PC-3 (cell line): ENCODE results near the gene PACS1. TPM values are rescaled to one million over a fixed set of nuclear protein-coding genes. Genes with fewer than 3 reads are reported as not detected.

Experiments
- ATAC-seq: fragments of 200-7000 bp; cut with Tn5 transposase; 2 replicates; pipeline ENCODE4 v1.9.1; 2020; ENCODE audit warnings: mild to moderate bottlenecking, moderate library complexity
- BruUV-seq: library from RNA; stranded (reverse); fragments of 400-500 nt; replicated peaks from 2 replicates; lab custom pipeline; 2021; lab: Mats Ljungman, UMichigan
- CTCF ChIA-PET: fragments of 300-600 bp; sonication (Branson Sonifier 250); formaldehyde crosslinking; loops from one replicate; lab custom pipeline; 2022; ENCODE audit warnings: antibody characterized with exemption; lab: Charles Lee
- POLR2A ChIA-PET: fragments of 300-600 bp; sonication (Branson Sonifier 250); formaldehyde crosslinking; loops from one replicate; lab custom pipeline; 2022; ENCODE audit warnings: antibody characterized with exemption; ENCODE audit not compliant: unreplicated experiment; lab: Charles Lee
- DNase-seq: peaks from one replicate; pipeline ENCODE4 v3.0.0-alpha.2; 2015
- H2AFZ ChIP-seq: fragments of 300-600 bp; sonication (generic); 2 replicates; pipeline ENCODE4 v1.6.0; 2016; ENCODE audit warnings: antibody characterized with exemption, low read length
- H3F3A ChIP-seq: fragments of 300-600 bp; sonication (generic); one replicate; pipeline ENCODE4 v1.6.0; 2017; ENCODE audit warnings: antibody characterized with exemption, low read length, control low read depth, mild to moderate bottlenecking; ENCODE audit not compliant: unreplicated experiment
- H3K27ac ChIP-seq: fragments of 300-600 bp; sonication (generic); 2 replicates; pipeline ENCODE4 v1.5.1; 2016; ENCODE audit warnings: mild to moderate bottlenecking, low read length
- H3K27me3 ChIP-seq: fragments of 300-600 bp; sonication (generic); 2 replicates; pipeline ENCODE4 v1.6.1; 2016; ENCODE audit warnings: low read length, mixed read lengths
- H3K36me3 ChIP-seq: fragments of 300-600 bp; sonication (generic); 2 replicates; pipeline ENCODE4 v1.6.1; 2016; ENCODE audit warnings: low read depth, mixed run types, low read length, mixed read lengths
- H3K4me1 ChIP-seq: fragments of 300-600 bp; sonication (generic); 2 replicates; pipeline ENCODE4 v1.5.1; 2016; ENCODE audit warnings: low read length; ENCODE audit not compliant: insufficient read depth
- H3K4me2 ChIP-seq: fragments of 300-600 bp; sonication (generic); 2 replicates; pipeline ENCODE4 v1.6.0; 2016; ENCODE audit warnings: low read length
- H3K4me3 ChIP-seq: fragments of 300-600 bp; sonication (generic); 2 replicates; pipeline ENCODE4 v1.5.1; 2016; ENCODE audit warnings: mild to moderate bottlenecking, low read length, mixed read lengths
- H3K79me2 ChIP-seq: fragments of 300-600 bp; sonication (generic); 2 replicates; pipeline ENCODE4 v1.6.1; 2017; ENCODE audit warnings: low read length, mixed read lengths
- H3K9ac ChIP-seq: fragments of 300-600 bp; sonication (generic); 2 replicates; pipeline ENCODE4 v1.6.0; 2016; ENCODE audit warnings: mild to moderate bottlenecking, low read length
- H3K9me2 ChIP-seq: fragments of 300-600 bp; sonication (generic); replicated peaks from 2 replicates; pipeline ENCODE4 v1.6.1; 2016; ENCODE audit warnings: mixed run types, low read length, mixed read lengths
- H3K9me3 ChIP-seq: fragments of 300-600 bp; sonication (generic); 2 replicates; pipeline ENCODE4 v1.6.1; 2016; ENCODE audit warnings: low read length, mixed read lengths
- H4K20me1 ChIP-seq: fragments of 300-600 bp; sonication (generic); 2 replicates; pipeline ENCODE4 v1.6.1; 2016; ENCODE audit warnings: low read length, mixed read lengths
- EZH2 ChIP-seq: fragments of 300-600 bp; sonication (generic); IDR thresholded peaks from one replicate; pipeline ENCODE4 v1.6.1; 2017; ENCODE audit warnings: antibody characterized with exemption, mild to moderate bottlenecking, low read length; ENCODE audit not compliant: unreplicated experiment
- EZH2phosphoT487 ChIP-seq: fragments of 300-600 bp; sonication (generic); IDR thresholded peaks from 2 replicates; pipeline ENCODE4 v1.6.1; 2018; ENCODE audit warnings: mild to moderate bottlenecking, antibody characterized with exemption, low read length, borderline replicate concordance
- intact Hi-C: fragments of 100-400 bp; cut with micrococcal nuclease; formaldehyde crosslinking; loops from 2 replicates; pipeline ENCODE4 v1.9.0; 2023
- total RNA-seq: library from RNA; depleted of rRNA; stranded (reverse); fragments of >200 nt; gene quantifications from 2 replicates; pipeline ENCODE4 v1.2.3, GENCODE V29; 2014
- TF ChIP-seq, protein P1 (sequence below): fragments of 300-600 bp; sonication (generic); conservative IDR thresholded peaks from 2 replicates; pipeline ENCODE4 v1.5.1; 2017; ENCODE audit warnings: antibody characterized with exemption, low read depth, mild to moderate bottlenecking, low read length

PACS1 gene
- total RNA-seq, 1 experiment from 2014 or later = 28.7 TPM

- Histone ChIP-seq H2AFZ (no peak overlapping the region), H3K27ac (no peak overlapping the region), H3K9ac (no peak overlapping the region), H3F3A (no peaks in the 10 kb centered on the region), H3K79me2 (peaks cover 24% of the 10 kb centered on the region), H4K20me1 (peaks cover 5% of the 10 kb centered on the region; the same call in 1 of the 2 replicates), H3K4me2 (no peak overlapping the region), H3K4me1 (peaks cover 15% of the 10 kb centered on the region), H3K9me2 (no peaks in the 10 kb centered on the region), H3K36me3 (peaks cover 34% of the 10 kb centered on the region), H3K9me3 (no peaks in the 10 kb centered on the region), H3K27me3 (no peaks in the 10 kb centered on the region), H3K4me3 (no peak overlapping the region)
- DNase-seq (no peak), ATAC-seq (no peak)
- intact Hi-C loops = no loop called here
- POLR2A ChIA-PET = interaction anchor here (0.5 kb wide), 1 partner anchor 40 kb away, joined by 4 read pairs; no protein-coding TSS in a partner anchor
- no TSS peak for BruUV-seq
- no peak for TF ChIP-seq EZH2
- TF ChIP-seq EZH2phosphoT487 = no peak
- TF ChIP-seq, protein P1, sequence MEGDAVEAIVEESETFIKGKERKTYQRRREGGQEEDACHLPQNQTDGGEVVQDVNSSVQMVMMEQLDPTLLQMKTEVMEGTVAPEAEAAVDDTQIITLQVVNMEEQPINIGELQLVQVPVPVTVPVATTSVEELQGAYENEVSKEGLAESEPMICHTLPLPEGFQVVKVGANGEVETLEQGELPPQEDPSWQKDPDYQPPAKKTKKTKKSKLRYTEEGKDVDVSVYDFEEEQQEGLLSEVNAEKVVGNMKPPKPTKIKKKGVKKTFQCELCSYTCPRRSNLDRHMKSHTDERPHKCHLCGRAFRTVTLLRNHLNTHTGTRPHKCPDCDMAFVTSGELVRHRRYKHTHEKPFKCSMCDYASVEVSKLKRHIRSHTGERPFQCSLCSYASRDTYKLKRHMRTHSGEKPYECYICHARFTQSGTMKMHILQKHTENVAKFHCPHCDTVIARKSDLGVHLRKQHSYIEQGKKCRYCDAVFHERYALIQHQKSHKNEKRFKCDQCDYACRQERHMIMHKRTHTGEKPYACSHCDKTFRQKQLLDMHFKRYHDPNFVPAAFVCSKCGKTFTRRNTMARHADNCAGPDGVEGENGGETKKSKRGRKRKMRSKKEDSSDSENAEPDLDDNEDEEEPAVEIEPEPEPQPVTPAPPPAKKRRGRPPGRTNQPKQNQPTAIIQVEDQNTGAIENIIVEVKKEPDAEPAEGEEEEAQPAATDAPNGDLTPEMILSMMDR = no peak
- CTCF ChIA-PET = interaction anchor here (0.5 kb wide), 1 partner anchor 160 kb away, joined by 3 read pairs; no protein-coding TSS in a partner anchor
These were observed 191.5 kb downstream of the PACS1 start for GRCh38 chr11:66261578-66261977.

- Histone ChIP-seq H3F3A (no peaks in the 10 kb centered on the region), H2AFZ (no peak overlapping the region), H3K36me3 (peaks cover 34% of the 10 kb centered on the region), H4K20me1 (peaks cover 5% of the 10 kb centered on the region; the same call in 1 of the 2 replicates), H3K79me2 (peaks cover 24% of the 10 kb centered on the region), H3K4me1 (peaks cover 9% of the 10 kb centered on the region), H3K4me2 (no peak overlapping the region), H3K27ac (no peak overlapping the region), H3K9me2 (no peaks in the 10 kb centered on the region), H3K9me3 (no peaks in the 10 kb centered on the region), H3K9ac (no peak overlapping the region), H3K27me3 (no peaks in the 10 kb centered on the region), H3K4me3 (no peak overlapping the region)
- no peak for TF ChIP-seq EZH2phosphoT487
- TF ChIP-seq EZH2 = no peak
- TF ChIP-seq, protein P1 = no peak
- ChIA-PET CTCF (interaction anchor here (0.5 kb wide), 1 partner anchor 160 kb away, joined by 3 read pairs; no protein-coding TSS in a partner anchor), POLR2A (no interaction called here)
- ATAC-seq = no peak
- no peak for DNase-seq
- no TSS peak for BruUV-seq
- intact Hi-C loops = no loop called here
These were observed 192.1 kb downstream of the PACS1 start for GRCh38 chr11:66262191-66262590.

- BruUV-seq = no TSS peak
- no peak for TF ChIP-seq EZH2
- TF ChIP-seq EZH2phosphoT487 = no peak
- TF ChIP-seq, protein P1 = no peak
- Histone ChIP-seq H3K36me3 (peaks cover 34% of the 10 kb centered on the region), H3K27me3 (no peaks in the 10 kb centered on the region), H3K27ac (no peak overlapping the region), H4K20me1 (peaks cover 5% of the 10 kb centered on the region; the same call in 1 of the 2 replicates), H3K79me2 (peaks cover 24% of the 10 kb centered on the region), H3K9me2 (no peaks in the 10 kb centered on the region), H2AFZ (no peak overlapping the region), H3K9ac (no peak overlapping the region), H3K4me3 (no peak overlapping the region), H3K9me3 (no peaks in the 10 kb centered on the region), H3K4me2 (no peak overlapping the region), H3F3A (no peaks in the 10 kb centered on the region), H3K4me1 (peaks cover 8% of the 10 kb centered on the region)
- intact Hi-C loops = no loop called here
- DNase-seq (no peak), ATAC-seq (no peak)
- CTCF ChIA-PET = no interaction called here
- POLR2A ChIA-PET = interaction anchor here (0.6 kb wide), 1 partner anchor 75 kb away, joined by 3 read pairs; no protein-coding TSS in a partner anchor
These were observed 192.6 kb downstream of the PACS1 start for GRCh38 chr11:66262696-66263095.
